ENCODE data around the gene RCN2. TPM values are rescaled to one million over a fixed set of nuclear protein-coding genes. Genes with fewer than 3 reads are reported as not detected.
A peak's percentile ranks its signal among the peaks of the same experiment; 100 is the strongest.

Gene RCN2
- total RNA-seq, 1 donor: 50.3 TPM

GRCh38 chr15:76929011-76929760, 2.4 kb upstream of the RCN2 start:
- H3K79me2 ChIP-seq (ENCODE audit: insufficient read depth, low read length): peaks cover 17% of the 10 kb centered on the region
- H2AFZ ChIP-seq (ENCODE audit: low read length): no peak overlapping the region
- H3K27me3 ChIP-seq (ENCODE audit: insufficient read depth, low read length): no peaks in the 10 kb centered on the region
- DNase-seq (ENCODE audit: insufficient read length, low spot score, missing footprints): no peak
- TF ChIP-seq CTCF (IDR thresholded peaks at IDR 0.05; ENCODE audit: extremely low read depth, low read depth, low read length): no peak
- peaks cover 6% of the 10 kb centered on the region for H3K36me3 ChIP-seq (ENCODE audit: insufficient read depth, low read length)
- H3K4me2 ChIP-seq (ENCODE audit: insufficient read depth, low read length): no peak overlapping the region
- no peak overlapping the region for H3K4me3 ChIP-seq (ENCODE audit: insufficient read depth, low read length)
- H3K9me3 ChIP-seq (ENCODE audit: low read depth, low read length): no peaks in the 10 kb centered on the region
- H4K20me1 ChIP-seq (ENCODE audit: insufficient read depth, low read length): no peaks in the 10 kb centered on the region
- peaks cover 10% of the 10 kb centered on the region for H3K4me1 ChIP-seq (ENCODE audit: insufficient read depth, low read length)
- no peak overlapping the region for H3K27ac ChIP-seq (ENCODE audit: low read depth, low read length)

GRCh38 chr15:76930831-76931396, 635 bp upstream of the RCN2 start:
- Histone ChIP-seq H3K36me3 (ENCODE audit: insufficient read depth, low read length) (peaks cover 11% of the 10 kb centered on the region), H4K20me1 (ENCODE audit: insufficient read depth, low read length) (no peaks in the 10 kb centered on the region), H3K79me2 (ENCODE audit: insufficient read depth, low read length) (peaks cover 19% of the 10 kb centered on the region), H3K27me3 (ENCODE audit: insufficient read depth, low read length) (no peaks in the 10 kb centered on the region), H3K4me1 (ENCODE audit: insufficient read depth, low read length) (peaks cover 10% of the 10 kb centered on the region), H3K27ac (ENCODE audit: low read depth, low read length) (peak overlapping the region; percentile 57), H3K4me2 (ENCODE audit: insufficient read depth, low read length) (peak overlapping the region; percentile 90), H2AFZ (ENCODE audit: low read length) (peak overlapping the region; percentile 98), H3K9me3 (ENCODE audit: low read depth, low read length) (no peaks in the 10 kb centered on the region), H3K4me3 (ENCODE audit: insufficient read depth, low read length) (peak overlapping the region; percentile 85)
- no peak for DNase-seq (ENCODE audit: insufficient read length, low spot score, missing footprints)
- no peak for TF ChIP-seq CTCF (IDR thresholded peaks at IDR 0.05; ENCODE audit: extremely low read depth, low read depth, low read length)

- Histone ChIP-seq H3K36me3 (ENCODE audit: insufficient read depth, low read length) (peaks cover 15% of the 10 kb centered on the region), H3K4me2 (ENCODE audit: insufficient read depth, low read length) (peak overlapping the region; percentile 82), H3K4me1 (ENCODE audit: insufficient read depth, low read length) (peaks cover 10% of the 10 kb centered on the region), H3K27me3 (ENCODE audit: insufficient read depth, low read length) (no peaks in the 10 kb centered on the region), H2AFZ (ENCODE audit: low read length) (peak overlapping the region; percentile 83), H3K9me3 (ENCODE audit: low read depth, low read length) (no peaks in the 10 kb centered on the region), H4K20me1 (ENCODE audit: insufficient read depth, low read length) (no peaks in the 10 kb centered on the region), H3K79me2 (ENCODE audit: insufficient read depth, low read length) (peaks cover 19% of the 10 kb centered on the region), H3K4me3 (ENCODE audit: insufficient read depth, low read length) (peak overlapping the region; percentile 85), H3K27ac (ENCODE audit: low read depth, low read length) (peak overlapping the region; percentile 8)
- TF ChIP-seq CTCF (IDR thresholded peaks at IDR 0.05; ENCODE audit: extremely low read depth, low read depth, low read length): no peak
- no peak for DNase-seq (ENCODE audit: insufficient read length, low spot score, missing footprints)
These were observed 802 bp downstream of the RCN2 start for GRCh38 chr15:76932135-76932966.

- no peak overlapping the region for H3K4me2 ChIP-seq (ENCODE audit: insufficient read depth, low read length)
- TF ChIP-seq CTCF (IDR thresholded peaks at IDR 0.05; ENCODE audit: extremely low read depth, low read depth, low read length): no peak
- no peak overlapping the region for H3K4me3 ChIP-seq (ENCODE audit: insufficient read depth, low read length)
These were observed 4.1 kb downstream of the RCN2 start for GRCh38 chr15:76935620-76936019.

More at GRCh38 chr15:76935620-76936019, 4.1 kb downstream of the RCN2 start:
- no peaks in the 10 kb centered on the region for H3K9me3 ChIP-seq (ENCODE audit: low read depth, low read length)
- H3K4me1 ChIP-seq (ENCODE audit: insufficient read depth, low read length): peaks cover 10% of the 10 kb centered on the region
- no peak for DNase-seq (ENCODE audit: insufficient read length, low spot score, missing footprints)
- H3K27ac ChIP-seq (ENCODE audit: low read depth, low read length): no peak overlapping the region
- no peaks in the 10 kb centered on the region for H3K27me3 ChIP-seq (ENCODE audit: insufficient read depth, low read length)
- H3K79me2 ChIP-seq (ENCODE audit: insufficient read depth, low read length): peaks cover 19% of the 10 kb centered on the region
- peaks cover 18% of the 10 kb centered on the region for H3K36me3 ChIP-seq (ENCODE audit: insufficient read depth, low read length)
- H2AFZ ChIP-seq (ENCODE audit: low read length): no peak overlapping the region
- H4K20me1 ChIP-seq (ENCODE audit: insufficient read depth, low read length): no peaks in the 10 kb centered on the region
